Neural crest cell (in vitro differentiated cells): Measurements from ENCODE around the gene SFT2D1. TPM values are rescaled to one million over a fixed set of nuclear protein-coding genes. Genes with fewer than 3 reads are reported as not detected.

Source experiments
- DNase-seq: peaks from one replicate; pipeline ENCODE4 v3.0.0; 2021; ENCODE audit warnings: low read depth, mixed read lengths, low spot score
- H3K27ac Mint-ChIP-seq: one replicate; pipeline ENCODE4 v1.8.0; 2021; ENCODE audit warnings: mild to moderate bottlenecking, mixed read lengths; ENCODE audit not compliant: unreplicated experiment
- H3K27me3 Mint-ChIP-seq: 2 replicates; pipeline ENCODE4 v1.8.0; 2021; ENCODE audit warnings: low read depth, mild to moderate bottlenecking, mixed read lengths
- H3K36me3 Mint-ChIP-seq: 2 replicates; pipeline ENCODE4 v1.8.0; 2021; ENCODE audit warnings: low read depth, mild to moderate bottlenecking, mixed read lengths
- H3K4me1 Mint-ChIP-seq: 2 replicates; pipeline ENCODE4 v1.8.0; 2021; ENCODE audit warnings: mixed read lengths
- H3K4me3 Mint-ChIP-seq: one replicate; pipeline ENCODE4 v1.8.0; 2021; ENCODE audit warnings: mild to moderate bottlenecking, mixed read lengths
- H3K9me3 Mint-ChIP-seq: 2 replicates; pipeline ENCODE4 v1.8.0; 2021; ENCODE audit warnings: mixed read lengths
- total RNA-seq: library from RNA; stranded (reverse); gene quantifications from 2 replicates; pipeline ENCODE4 v1.2.1, GENCODE V29; 2021
- TF ChIP-seq, protein P1 (sequence below): fragments of 200-600 bp; sonication (generic); conservative IDR thresholded peaks from 2 replicates; pipeline ENCODE4 v1.5.0; 2021; ENCODE audit warnings: antibody characterized with exemption, mild to moderate bottlenecking

SFT2D1 gene
- total RNA-seq, 1 donor from 2014 or later, result 30.4 TPM

GRCh38 chr6:166338854-166339253 lies 3.5 kb downstream of the SFT2D1 start:
- Mint-ChIP-seq H3K27ac (no peak overlapping the region), H3K4me1 (peaks cover 19% of the 10 kb centered on the region), H3K9me3 (no peaks in the 10 kb centered on the region), H3K4me3 (no peak overlapping the region), H3K27me3 (no peaks in the 10 kb centered on the region), H3K36me3 (peaks cover 6% of the 10 kb centered on the region)
- no peak for DNase-seq
- TF ChIP-seq, protein P1, sequence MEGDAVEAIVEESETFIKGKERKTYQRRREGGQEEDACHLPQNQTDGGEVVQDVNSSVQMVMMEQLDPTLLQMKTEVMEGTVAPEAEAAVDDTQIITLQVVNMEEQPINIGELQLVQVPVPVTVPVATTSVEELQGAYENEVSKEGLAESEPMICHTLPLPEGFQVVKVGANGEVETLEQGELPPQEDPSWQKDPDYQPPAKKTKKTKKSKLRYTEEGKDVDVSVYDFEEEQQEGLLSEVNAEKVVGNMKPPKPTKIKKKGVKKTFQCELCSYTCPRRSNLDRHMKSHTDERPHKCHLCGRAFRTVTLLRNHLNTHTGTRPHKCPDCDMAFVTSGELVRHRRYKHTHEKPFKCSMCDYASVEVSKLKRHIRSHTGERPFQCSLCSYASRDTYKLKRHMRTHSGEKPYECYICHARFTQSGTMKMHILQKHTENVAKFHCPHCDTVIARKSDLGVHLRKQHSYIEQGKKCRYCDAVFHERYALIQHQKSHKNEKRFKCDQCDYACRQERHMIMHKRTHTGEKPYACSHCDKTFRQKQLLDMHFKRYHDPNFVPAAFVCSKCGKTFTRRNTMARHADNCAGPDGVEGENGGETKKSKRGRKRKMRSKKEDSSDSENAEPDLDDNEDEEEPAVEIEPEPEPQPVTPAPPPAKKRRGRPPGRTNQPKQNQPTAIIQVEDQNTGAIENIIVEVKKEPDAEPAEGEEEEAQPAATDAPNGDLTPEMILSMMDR, result no peak

DNA sequence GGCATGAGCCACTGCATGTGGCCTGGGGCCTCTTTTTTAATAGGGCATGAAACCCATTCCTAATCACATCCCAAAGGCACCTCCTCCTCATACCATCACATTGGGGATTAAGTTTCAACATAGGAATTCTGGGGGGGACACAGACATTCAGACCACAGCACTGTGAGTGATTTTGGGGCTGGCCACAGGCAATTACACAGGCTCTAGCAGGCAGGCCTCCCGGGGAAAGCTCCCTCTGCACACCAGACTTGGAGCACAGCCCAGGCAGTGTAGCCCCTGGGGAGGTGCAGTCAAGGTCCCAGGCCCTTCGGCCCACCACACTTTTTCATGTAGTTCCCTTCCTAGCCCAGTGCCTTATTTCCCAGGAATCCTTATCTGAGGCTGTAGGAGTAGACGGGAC lies 5.5 kb downstream of the SFT2D1 start:
- TF ChIP-seq, protein P1, result no peak
- H3K27ac Mint-ChIP-seq, result no peak overlapping the region
- H3K4me3 Mint-ChIP-seq, result no peak overlapping the region
- H3K36me3 Mint-ChIP-seq, result peaks cover 6% of the 10 kb centered on the region
- H3K4me1 Mint-ChIP-seq, result peaks cover 25% of the 10 kb centered on the region
- no peaks in the 10 kb centered on the region for H3K9me3 Mint-ChIP-seq
- H3K27me3 Mint-ChIP-seq, result no peaks in the 10 kb centered on the region
- no peak for DNase-seq

DNA sequence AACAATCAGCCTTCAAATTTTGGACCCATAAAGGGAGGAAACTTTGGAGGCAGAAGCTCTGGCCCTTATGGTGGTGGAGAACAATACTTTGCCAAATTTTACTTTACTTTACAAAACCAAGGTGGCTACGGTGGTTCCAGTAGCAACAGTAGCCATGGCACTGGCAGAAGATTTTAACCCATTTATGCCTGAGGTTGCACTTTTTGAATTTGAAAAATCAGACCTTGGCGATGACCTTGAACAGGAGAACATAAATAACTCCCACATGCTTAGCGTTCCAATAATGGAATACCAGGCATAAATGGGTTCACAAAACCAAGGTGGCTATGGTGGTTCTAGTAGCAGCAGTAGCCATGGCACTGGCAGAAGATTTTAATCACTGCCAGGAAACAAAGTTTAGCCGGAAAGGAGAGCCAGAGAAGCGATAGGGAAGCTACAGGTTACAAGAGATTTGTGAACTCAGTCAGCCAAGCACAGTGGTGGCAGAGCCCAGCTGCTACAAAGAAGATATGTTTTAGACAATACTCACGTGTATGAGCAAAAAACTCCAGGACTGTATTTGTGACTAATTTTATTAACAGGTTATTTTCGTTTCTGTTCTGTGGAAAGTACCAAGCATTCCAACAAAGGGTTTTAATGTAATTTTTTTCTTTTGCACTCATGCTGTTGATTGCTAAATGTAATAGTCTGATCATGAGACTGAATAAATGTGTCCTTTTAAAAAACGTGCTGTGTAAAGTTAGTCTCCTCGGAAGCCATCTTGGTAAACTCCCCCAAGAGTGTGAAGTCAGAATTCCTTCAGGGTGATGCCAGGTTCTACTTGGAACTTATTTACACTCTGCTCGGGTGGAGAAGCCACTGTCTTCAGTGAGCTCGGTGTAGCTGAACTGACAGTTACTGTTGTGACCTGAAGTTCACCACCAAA lies 6.7 kb downstream of the SFT2D1 start:
- Mint-ChIP-seq H3K9me3 (no peaks in the 10 kb centered on the region), H3K27me3 (no peaks in the 10 kb centered on the region), H3K4me1 (peaks cover 26% of the 10 kb centered on the region), H3K4me3 (no peak overlapping the region), H3K36me3 (peaks cover 6% of the 10 kb centered on the region), H3K27ac (no peak overlapping the region)
- DNase-seq, result no peak
- TF ChIP-seq, protein P1, result no peak

GRCh38 chr6:166334878-166335277 lies 7.5 kb downstream of the SFT2D1 start:
- DNase-seq, result no peak
- no peak overlapping the region for H3K4me3 Mint-ChIP-seq
- TF ChIP-seq, protein P1, result no peak
- H3K9me3 Mint-ChIP-seq, result no peaks in the 10 kb centered on the region
- H3K36me3 Mint-ChIP-seq, result peaks cover 6% of the 10 kb centered on the region
- peaks cover 29% of the 10 kb centered on the region for H3K4me1 Mint-ChIP-seq
- no peaks in the 10 kb centered on the region for H3K27me3 Mint-ChIP-seq
- H3K27ac Mint-ChIP-seq, result no peak overlapping the region

GRCh38 chr6:166333172-166333995 lies 9.0 kb downstream of the SFT2D1 start:
- Mint-ChIP-seq H3K4me3 (no peak overlapping the region), H3K27ac (peak overlapping the region; percentile 38), H3K4me1 (peaks cover 29% of the 10 kb centered on the region), H3K27me3 (no peaks in the 10 kb centered on the region), H3K36me3 (peaks cover 6% of the 10 kb centered on the region), H3K9me3 (no peaks in the 10 kb centered on the region)
- no peak for DNase-seq
- TF ChIP-seq, protein P1, result no peak
